Duodenal mucosa (tissue), 2 donors: ENCODE data around the gene FYB2.

Experiments
- H3K27ac ChIP-seq: one replicate; pipeline ENCODE4 v1.7.0; 2013; ENCODE audit warnings: low read depth, low read length
- H3K27me3 ChIP-seq, 2 donors: one replicate each; pipeline ENCODE4 v1.7.0; 2013; ENCODE audit warnings: low read length in 2 of 2, control low read depth in 1 of 2; ENCODE audit not compliant: insufficient read depth in 2 of 2, control insufficient read depth in 1 of 2
- H3K36me3 ChIP-seq, 2 donors: one replicate each; pipeline ENCODE4 v1.7.0; 2013; ENCODE audit warnings: low read length in 2 of 2, control low read depth in 1 of 2; ENCODE audit not compliant: insufficient read depth in 2 of 2, control insufficient read depth in 1 of 2
- H3K4me1 ChIP-seq, 2 donors: one replicate each; pipeline ENCODE4 v1.7.0; 2013; ENCODE audit warnings: low read length in 2 of 2, control low read depth in 1 of 2; ENCODE audit not compliant: insufficient read depth in 2 of 2, control insufficient read depth in 1 of 2
- H3K4me3 ChIP-seq, 2 donors: one replicate each; pipeline ENCODE4 v1.7.0; 2013; ENCODE audit warnings: low read length in 2 of 2, low read depth in 1 of 2
- H3K9ac ChIP-seq, 2 donors: one replicate each; pipeline ENCODE4 v1.7.0; 2013; ENCODE audit warnings: low read length in 2 of 2, low read depth in 1 of 2
- H3K9me3 ChIP-seq, 2 donors: one replicate each; pipeline ENCODE4 v1.7.0; 2013; ENCODE audit warnings: low read length in 2 of 2, control low read depth in 1 of 2; ENCODE audit not compliant: control insufficient read depth in 1 of 2

FYB2 gene

DNA sequence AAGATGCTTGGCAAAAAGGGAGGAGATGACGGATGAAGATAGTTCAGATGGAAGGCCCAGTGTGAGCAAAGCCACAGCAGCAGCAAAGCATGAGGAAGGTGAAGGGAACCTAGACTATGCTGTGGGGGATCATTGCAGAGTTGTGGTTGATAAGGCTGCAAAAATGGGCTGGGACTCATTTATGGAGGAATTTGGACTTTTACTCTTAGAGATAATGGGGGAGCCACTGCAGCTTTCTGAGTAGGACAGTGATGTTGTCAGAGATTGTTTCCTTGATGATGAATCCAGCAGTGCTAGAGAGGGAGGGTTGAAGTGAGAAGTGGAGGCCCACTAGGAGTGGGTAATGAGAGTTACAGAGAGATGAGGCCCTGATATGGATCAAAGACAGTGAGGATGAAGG, 33.3 kb upstream of the FYB2 start:
- no peaks in the 10 kb centered on the region for H3K36me3 ChIP-seq
- no peaks in the 10 kb centered on the region for H3K9me3 ChIP-seq
- no peak overlapping the region for H3K9ac ChIP-seq
- H3K27ac ChIP-seq, result no peak overlapping the region
- H3K4me1 ChIP-seq, result peaks cover 11 to 25% of the 10 kb centered on the region in 2 donors
- no peak overlapping the region for H3K4me3 ChIP-seq
- H3K27me3 ChIP-seq, result no peaks in the 10 kb centered on the region

DNA sequence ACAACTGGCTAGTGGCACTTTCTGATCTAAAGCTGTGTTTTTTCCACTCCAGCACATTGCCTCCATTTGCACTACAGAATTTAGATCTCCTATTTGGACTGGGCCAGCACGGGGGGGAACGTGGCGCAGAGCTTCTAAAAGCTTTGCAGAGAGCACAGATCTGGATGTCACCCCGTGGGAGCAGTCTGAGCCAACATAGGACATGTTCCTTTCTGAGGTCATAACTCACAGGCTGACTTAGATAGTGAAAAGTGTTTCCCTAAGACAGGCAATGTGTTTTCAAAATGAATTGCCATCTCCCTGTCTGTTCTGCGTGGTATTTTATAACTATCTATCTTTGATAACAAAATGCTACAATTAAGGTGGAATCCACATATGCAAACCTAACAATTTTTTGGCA, 31.7 kb upstream of the FYB2 start:
- H3K4me3 ChIP-seq, result no peak overlapping the region
- peaks cover 11 to 21% of the 10 kb centered on the region in 2 donors for H3K4me1 ChIP-seq
- H3K27me3 ChIP-seq, result no peaks in the 10 kb centered on the region
- H3K9ac ChIP-seq, result no peak overlapping the region
- H3K27ac ChIP-seq, result no peak overlapping the region
- H3K9me3 ChIP-seq, result no peaks in the 10 kb centered on the region
- H3K36me3 ChIP-seq, result no peaks in the 10 kb centered on the region

GRCh38 chr1:56850411-56850810, 31.2 kb upstream of the FYB2 start:
- Histone ChIP-seq H3K27me3 (no peaks in the 10 kb centered on the region), H3K4me1 (peaks cover 11 to 24% of the 10 kb centered on the region in 2 donors), H3K36me3 (no peaks in the 10 kb centered on the region), H3K4me3 (no peak overlapping the region), H3K27ac (no peak overlapping the region), H3K9ac (no peak overlapping the region), H3K9me3 (no peaks in the 10 kb centered on the region)

- no peaks in the 10 kb centered on the region for H3K27me3 ChIP-seq
- H3K36me3 ChIP-seq, result no peaks in the 10 kb centered on the region
- H3K4me1 ChIP-seq, result peaks cover 4 to 26% of the 10 kb centered on the region in 2 donors
- H3K27ac ChIP-seq, result no peak overlapping the region
- no peak overlapping the region for H3K9ac ChIP-seq
- no peaks in the 10 kb centered on the region for H3K9me3 ChIP-seq
- no peak overlapping the region for H3K4me3 ChIP-seq
These were observed 30.5 kb upstream of the FYB2 start for GRCh38 chr1:56849750-56850149.

DNA sequence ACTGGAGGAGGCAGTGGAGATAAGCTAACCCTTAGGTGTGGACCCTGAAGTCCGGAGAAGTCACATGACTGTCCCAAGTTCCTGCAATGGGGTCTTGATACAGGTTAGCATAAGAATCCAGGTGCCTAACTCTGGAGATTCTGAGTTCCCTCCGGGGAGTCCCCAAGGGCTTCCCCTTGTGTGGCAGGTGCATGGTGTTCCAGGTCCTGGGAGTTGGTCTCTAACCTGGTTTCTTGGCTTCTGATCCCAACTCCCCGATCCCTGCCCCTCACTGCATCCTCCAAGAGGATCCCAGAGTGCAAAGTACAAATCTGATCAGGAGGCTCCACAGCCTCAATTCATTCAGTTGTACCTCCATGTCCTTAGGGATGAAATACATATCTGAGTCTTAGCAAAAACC, 26.1 kb upstream of the FYB2 start:
- peak overlapping the region in 1 of 2 donors; percentile 54 for H3K4me3 ChIP-seq
- H3K27ac ChIP-seq, result no peak overlapping the region
- H3K36me3 ChIP-seq, result no peaks in the 10 kb centered on the region
- H3K27me3 ChIP-seq, result no peaks in the 10 kb centered on the region
- no peak overlapping the region for H3K9ac ChIP-seq
- no peaks in the 10 kb centered on the region for H3K9me3 ChIP-seq
- H3K4me1 ChIP-seq, result peaks cover 4 to 9% of the 10 kb centered on the region in 2 donors

DNA sequence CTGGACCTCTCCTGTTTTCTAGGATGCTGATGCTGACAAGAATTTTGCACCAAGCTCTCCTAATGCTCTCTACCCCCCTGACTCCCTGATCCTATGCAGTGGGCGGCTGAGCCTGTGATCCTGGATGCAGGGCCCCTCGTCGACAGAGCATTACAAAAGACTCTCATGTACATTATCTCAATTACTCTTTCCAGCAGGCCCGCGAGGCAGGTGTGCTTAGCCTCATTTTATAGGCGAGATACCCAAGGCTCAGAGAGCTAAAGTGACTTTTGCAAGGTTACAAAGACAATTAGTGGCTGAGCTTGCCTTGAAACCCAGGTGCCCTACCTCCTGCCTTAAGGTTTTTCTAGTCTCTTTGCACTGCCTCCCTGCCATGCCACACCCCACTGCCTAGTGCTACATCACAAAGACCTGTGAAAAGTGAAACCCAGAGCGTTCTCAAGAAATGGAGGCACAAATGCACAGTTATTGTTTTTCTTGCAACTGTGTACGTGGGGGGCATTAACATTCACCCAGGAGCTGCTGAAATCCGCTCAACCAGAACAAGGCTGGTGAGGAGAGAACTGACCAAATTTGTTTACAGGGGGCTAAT, 25.4 kb upstream of the FYB2 start:
- Histone ChIP-seq H3K4me1 (peaks cover 4 to 9% of the 10 kb centered on the region in 2 donors), H3K27ac (no peak overlapping the region), H3K9me3 (peaks cover 0 to 2% of the 10 kb centered on the region in 2 donors), H3K9ac (peak overlapping the region in 1 of 2 donors; percentile 25), H3K36me3 (no peaks in the 10 kb centered on the region), H3K27me3 (no peaks in the 10 kb centered on the region), H3K4me3 (peak overlapping the region in 1 of 2 donors; percentile 54)

- Histone ChIP-seq H3K4me1 (peaks cover 4 to 9% of the 10 kb centered on the region in 2 donors), H3K4me3 (no peak overlapping the region), H3K27ac (no peak overlapping the region), H3K9ac (no peak overlapping the region), H3K36me3 (no peaks in the 10 kb centered on the region), H3K27me3 (no peaks in the 10 kb centered on the region), H3K9me3 (peaks cover 0 to 6% of the 10 kb centered on the region in 2 donors)
These were observed 24.3 kb upstream of the FYB2 start for GRCh38 chr1:56843544-56843943.

DNA sequence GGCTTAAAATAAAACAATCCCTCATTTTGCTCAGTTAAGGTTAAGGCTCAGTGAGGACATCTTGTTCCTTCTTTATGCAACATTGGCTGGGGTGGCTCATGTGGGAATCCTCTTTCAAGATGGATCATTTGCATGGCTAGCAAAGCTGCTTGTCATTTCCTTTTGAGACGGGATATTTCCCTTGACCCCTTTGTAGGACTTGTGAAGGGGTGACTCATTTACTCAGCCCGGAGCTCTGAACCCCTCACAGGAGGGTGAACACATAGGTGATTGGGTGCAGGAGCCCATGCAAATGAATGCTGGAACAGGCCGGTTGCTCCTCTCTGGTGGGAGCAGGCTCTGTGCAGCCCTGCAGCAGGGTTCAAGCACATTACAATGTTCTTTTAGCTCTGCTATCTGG, 19.6 kb upstream of the FYB2 start:
- Histone ChIP-seq H3K36me3 (no peaks in the 10 kb centered on the region), H3K4me1 (no peaks in the 10 kb centered on the region), H3K27ac (no peak overlapping the region), H3K9ac (no peak overlapping the region), H3K4me3 (no peak overlapping the region), H3K9me3 (peaks cover 0 to 6% of the 10 kb centered on the region in 2 donors), H3K27me3 (no peaks in the 10 kb centered on the region)

GRCh38 chr1:56837244-56837939, 18.2 kb upstream of the FYB2 start:
- Histone ChIP-seq H3K4me1 (no peaks in the 10 kb centered on the region), H3K27ac (no peak overlapping the region), H3K27me3 (no peaks in the 10 kb centered on the region), H3K9ac (no peak overlapping the region), H3K36me3 (no peaks in the 10 kb centered on the region), H3K9me3 (peaks cover 0 to 6% of the 10 kb centered on the region in 2 donors), H3K4me3 (no peak overlapping the region)

- Histone ChIP-seq H3K36me3 (no peaks in the 10 kb centered on the region), H3K4me1 (no peaks in the 10 kb centered on the region), H3K27ac (no peak overlapping the region), H3K4me3 (no peak overlapping the region), H3K9me3 (peaks cover 0 to 6% of the 10 kb centered on the region in 2 donors), H3K27me3 (no peaks in the 10 kb centered on the region), H3K9ac (no peak overlapping the region)
These were observed 17.2 kb upstream of the FYB2 start for GRCh38 chr1:56836359-56836758.
